GM10248 (cell line): ENCODE measurements around the gene GSAP.
A peak's percentile ranks its signal among the peaks of the same experiment; 100 is the strongest.

ENCODE experiments used
- CTCF ChIA-PET: fragments of 300-600 bp; sonication (Branson Sonifier 250); formaldehyde crosslinking; extraction: SDS; loops from one replicate; lab custom pipeline; 2021; ENCODE audit warnings: antibody characterized with exemption; lab: Yijun Ruan, JAX
- POLR2A ChIA-PET: fragments of 350-650 bp; sonication (Branson Sonifier 250); formaldehyde crosslinking; extraction: SDS; loops from one replicate; lab custom pipeline; 2020; ENCODE audit warnings: antibody characterized with exemption; lab: Yijun Ruan, JAX
- DNase-seq: peaks from one replicate; pipeline ENCODE4 v3.0.0; 2012; ENCODE audit errors: extremely low spot score
- CTCF ChIP-seq: IDR thresholded peaks from 2 replicates; pipeline ENCODE4 v1.5.1; 2012; ENCODE audit warnings: mild to moderate bottlenecking, low read depth; ENCODE audit errors: extremely low read depth, missing control alignments, control extremely low read depth

Gene GSAP

GRCh38 chr7:77386165-77386822 is 29.9 kb downstream of the GSAP start:
- TF ChIP-seq CTCF, result no peak
- POLR2A ChIA-PET, result no interaction called here
- CTCF ChIA-PET, result interaction anchor here (2.7 to 3.0 kb wide), 2 partner anchors 11 to 19 kb away, joined by 9 to 11 read pairs; no protein-coding TSS in a partner anchor
- no peak for DNase-seq

- no peak for DNase-seq
- POLR2A ChIA-PET, result no interaction called here
- no peak for TF ChIP-seq CTCF
- CTCF ChIA-PET, result no interaction called here
These were observed 32.8 kb downstream of the GSAP start for GRCh38 chr7:77383333-77383740.

- ChIA-PET POLR2A (no interaction called here), CTCF (no interaction called here)
- no peak for DNase-seq
- no peak for TF ChIP-seq CTCF
These were observed 33.6 kb downstream of the GSAP start for GRCh38 chr7:77382532-77382931.

- TF ChIP-seq CTCF, result no peak
- ChIA-PET POLR2A (no interaction called here), CTCF (no interaction called here)
- DNase-seq, result no peak
These were observed 37.6 kb downstream of the GSAP start for GRCh38 chr7:77378584-77378983.

GRCh38 chr7:77370606-77371005 is 45.5 kb downstream of the GSAP start:
- DNase-seq, result no peak
- TF ChIP-seq CTCF, result no peak
- POLR2A ChIA-PET, result no interaction called here
- CTCF ChIA-PET, result interaction anchor here (1.5 to 2.4 kb wide), 2 partner anchors 10 to 16 kb away, joined by 4 to 7 read pairs; no protein-coding TSS in a partner anchor

- DNase-seq, result no peak
- POLR2A ChIA-PET, result no interaction called here
- CTCF ChIA-PET, result no interaction called here
These were observed 47.2 kb downstream of the GSAP start for GRCh38 chr7:77368974-77369373.

More at GRCh38 chr7:77368974-77369373, 47.2 kb downstream of the GSAP start:
- peak; percentile 7 for TF ChIP-seq CTCF
